Mesenchymal stem cell (in vitro differentiated cells and primary cell): Measurements from ENCODE around the gene MCM5.
A peak's percentile ranks its signal among the peaks of the same experiment; 100 is the strongest.

ENCODE experiments used
- DNase-seq: peaks from one replicate; pipeline ENCODE4 v3.0.0-alpha.2; 2013
- H2AFZ ChIP-seq: one replicate; pipeline ENCODE4 v1.6.1; 2013; ENCODE audit warnings: low read depth, mild to moderate bottlenecking, control low read depth, inconsistent platforms, low read length, moderate library complexity
- H2AK5ac ChIP-seq: 2 replicates; pipeline ENCODE4 v1.6.1; 2013; ENCODE audit warnings: low read length, moderate library complexity, mild to moderate bottlenecking, inconsistent platforms; ENCODE audit not compliant: severe bottlenecking
- H2BK120ac ChIP-seq: one replicate; pipeline ENCODE4 v1.6.1; 2013; ENCODE audit warnings: low read depth, mild to moderate bottlenecking, inconsistent platforms, low read length, moderate library complexity
- H2BK12ac ChIP-seq, 2 experiments: one replicate each; pipeline ENCODE4 v1.6.1; 2013; ENCODE audit warnings: inconsistent platforms in 2 of 2, low read length in 2 of 2, mild to moderate bottlenecking in 2 of 2, moderate library complexity in 2 of 2, control low read depth in 1 of 2
- H2BK15ac ChIP-seq: one replicate; pipeline ENCODE4 v1.6.1; 2013; ENCODE audit warnings: mild to moderate bottlenecking, low read depth, inconsistent platforms; ENCODE audit not compliant: poor library complexity, severe bottlenecking
- H2BK5ac ChIP-seq: 2 replicates; pipeline ENCODE4 v1.6.1; 2013; ENCODE audit warnings: low read depth, mild to moderate bottlenecking, low read length, control low read depth, inconsistent platforms; ENCODE audit not compliant: poor library complexity, severe bottlenecking
- H3K14ac ChIP-seq, 2 experiments: one replicate each; pipeline ENCODE4 v1.6.1; 2013; ENCODE audit warnings: inconsistent platforms in 2 of 2, low read length in 2 of 2, control low read depth in 1 of 2, mild to moderate bottlenecking in 1 of 2, moderate library complexity in 1 of 2
- H3K18ac ChIP-seq, 2 experiments: one replicate each; pipeline ENCODE4 v1.6.1; 2013; ENCODE audit warnings: inconsistent platforms in 2 of 2, low read length in 2 of 2, control low read depth in 1 of 2, low read depth in 1 of 2, mild to moderate bottlenecking in 1 of 2
- H3K23ac ChIP-seq, 2 experiments: one replicate each; pipeline ENCODE4 v1.6.1; 2013; ENCODE audit warnings: inconsistent platforms in 2 of 2, low read length in 2 of 2, mild to moderate bottlenecking in 2 of 2, moderate library complexity in 2 of 2, control low read depth in 1 of 2
- H3K27ac ChIP-seq: 2 replicates; pipeline ENCODE4 v1.5.1; 2013; ENCODE audit warnings: mild to moderate bottlenecking, moderate library complexity, low read length, control low read depth, inconsistent platforms; ENCODE audit not compliant: poor library complexity, severe bottlenecking
- H3K27me3 ChIP-seq, 2 experiments: 2 replicates each; pipeline versions ENCODE4 v1.6.1 to v1.7.0; 2013; ENCODE audit warnings: low read length in 2 of 2, mild to moderate bottlenecking in 2 of 2, moderate library complexity in 2 of 2, control low read depth in 1 of 2, inconsistent platforms in 1 of 2; ENCODE audit not compliant: control insufficient read depth in 1 of 2, insufficient read depth in 1 of 2
- H3K36me3 ChIP-seq, 2 experiments: 2 replicates each; pipeline versions ENCODE4 v1.6.1 to v1.7.0; 2013; ENCODE audit warnings: low read length in 2 of 2, control low read depth in 1 of 2, inconsistent platforms in 1 of 2, low read depth in 1 of 2, mild to moderate bottlenecking in 1 of 2; ENCODE audit not compliant: insufficient read depth in 2 of 2, control insufficient read depth in 1 of 2
- H3K4ac ChIP-seq, 2 experiments: one replicate each; pipeline ENCODE4 v1.6.1; 2013; ENCODE audit warnings: inconsistent platforms in 2 of 2, low read length in 2 of 2, mild to moderate bottlenecking in 2 of 2, moderate library complexity in 2 of 2, control low read depth in 1 of 2, low read depth in 1 of 2
- H3K4me1 ChIP-seq: 2 replicates; pipeline ENCODE4 v1.6.1; 2013; ENCODE audit warnings: low read depth, low read length, control low read depth; ENCODE audit not compliant: control insufficient read depth, insufficient read depth
- H3K4me2 ChIP-seq: 2 replicates; pipeline ENCODE4 v1.6.1; 2013; ENCODE audit warnings: low read length, mild to moderate bottlenecking, inconsistent platforms; ENCODE audit not compliant: poor library complexity, severe bottlenecking
- H3K4me3 ChIP-seq, 2 experiments: 2 replicates each; pipeline versions ENCODE4 v1.5.1 to v1.7.0; 2013; ENCODE audit warnings: low read length in 2 of 2, mild to moderate bottlenecking in 2 of 2, control low read depth in 1 of 2, low read depth in 1 of 2; ENCODE audit not compliant: insufficient read depth in 1 of 2
- H3K79me1 ChIP-seq: replicated peaks from 2 replicates; pipeline ENCODE4 v1.6.1; 2013; ENCODE audit warnings: mild to moderate bottlenecking, control low read depth, low read length, inconsistent platforms; ENCODE audit not compliant: poor library complexity, severe bottlenecking
- H3K9ac ChIP-seq: 2 replicates; pipeline ENCODE4 v1.7.0; 2013; ENCODE audit warnings: mild to moderate bottlenecking, low read length, moderate library complexity
- H3K9me3 ChIP-seq: 2 replicates; pipeline ENCODE4 v1.7.0; 2013; ENCODE audit warnings: mild to moderate bottlenecking, low read length; ENCODE audit not compliant: control insufficient read depth
- H4K8ac ChIP-seq: one replicate; pipeline ENCODE4 v1.6.1; 2013; ENCODE audit warnings: inconsistent platforms, mild to moderate bottlenecking, low read length, moderate library complexity
- H4K91ac ChIP-seq: one replicate; pipeline ENCODE4 v1.6.1; 2013; ENCODE audit warnings: mild to moderate bottlenecking, low read length, inconsistent platforms
- WGBS: methylation state at CpG from one replicate; pipeline ENCODE4 v1.1.7; 2013; ENCODE audit warnings: mixed read lengths; 5-methylcytosine and 5-hydroxymethylcytosine counted together

Gene MCM5

DNA sequence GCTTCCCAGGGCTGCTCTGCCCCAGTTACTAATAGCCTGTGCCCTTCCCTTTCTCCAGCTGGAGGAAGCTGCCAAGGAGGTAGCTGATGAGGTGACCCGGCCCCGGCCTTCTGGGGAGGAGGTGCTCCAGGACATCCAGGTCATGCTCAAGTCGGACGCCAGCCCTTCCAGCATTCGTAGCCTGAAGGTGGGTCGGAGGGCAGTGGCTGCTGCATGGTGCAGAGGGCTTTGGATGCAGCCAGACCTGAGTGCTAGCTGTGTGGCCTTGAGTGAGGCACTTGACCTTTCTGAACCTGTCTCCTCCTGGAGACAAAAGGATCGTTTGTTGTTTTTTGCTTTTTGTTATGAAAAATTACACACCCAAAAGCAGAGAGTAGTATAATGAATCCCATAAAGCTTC lies 3.4 kb downstream of the MCM5 start:
- WGBS: 83% methylated on average over 6 of the region's 7 CpGs
- Histone ChIP-seq H3K79me1 (peaks cover 26% of the 10 kb centered on the region), H3K27ac (no peak overlapping the region)

DNA sequence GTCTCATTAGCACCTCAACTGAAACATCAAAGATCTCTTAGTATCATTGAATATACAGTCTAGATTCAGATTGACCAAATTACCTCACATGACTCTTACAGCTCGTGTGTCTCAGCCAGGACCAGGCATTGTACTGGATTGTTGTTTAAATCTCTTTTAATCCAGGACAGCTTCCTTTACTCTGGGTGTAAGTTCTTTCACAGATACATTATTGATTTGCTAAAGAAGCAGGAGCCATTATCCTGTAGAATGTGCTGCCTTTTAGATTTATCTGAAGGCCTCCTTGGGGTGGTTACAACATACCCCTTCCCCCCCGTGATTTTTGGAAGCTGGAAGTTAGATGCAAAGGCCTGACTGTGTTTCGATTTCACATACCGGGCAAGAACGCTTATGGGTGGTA lies 4.2 kb downstream of the MCM5 start:
- no peak overlapping the region for H3K23ac ChIP-seq
- H3K9me3 ChIP-seq: no peaks in the 10 kb centered on the region
- no peak overlapping the region for H3K4me2 ChIP-seq
- H4K8ac ChIP-seq: no peak overlapping the region
- no peak overlapping the region for H3K27ac ChIP-seq
- peaks cover 35 to 46% of the 10 kb centered on the region in 2 experiments for H3K36me3 ChIP-seq
- H4K91ac ChIP-seq: no peak overlapping the region
- H2AFZ ChIP-seq: no peak overlapping the region
- no peak overlapping the region for H2AK5ac ChIP-seq
- 100% methylated on average over 1 of the region's 5 CpGs for WGBS
- no peak overlapping the region for H2BK5ac ChIP-seq
- no peak overlapping the region for H3K18ac ChIP-seq
- no peak overlapping the region for H3K9ac ChIP-seq
- peaks cover 26% of the 10 kb centered on the region for H3K79me1 ChIP-seq
- no peak for DNase-seq
- no peak overlapping the region for H3K14ac ChIP-seq
- no peaks in the 10 kb centered on the region for H3K27me3 ChIP-seq
- H2BK120ac ChIP-seq: no peak overlapping the region
- H2BK15ac ChIP-seq: no peak overlapping the region
- H3K4me1 ChIP-seq: peaks cover 11% of the 10 kb centered on the region
- H2BK12ac ChIP-seq: no peak overlapping the region
- H3K4ac ChIP-seq: no peak overlapping the region
- H3K4me3 ChIP-seq: no peak overlapping the region

More for the DNA sequence above, 3.4 kb downstream of the MCM5 start:
- no peak overlapping the region for H2BK15ac ChIP-seq
- no peak overlapping the region for H3K9ac ChIP-seq
- H3K23ac ChIP-seq: no peak overlapping the region
- H3K36me3 ChIP-seq: peaks cover 32 to 41% of the 10 kb centered on the region in 2 experiments
- H4K91ac ChIP-seq: no peak overlapping the region
- no peak overlapping the region for H3K4ac ChIP-seq
- peaks cover 11% of the 10 kb centered on the region for H3K4me1 ChIP-seq
- no peak overlapping the region for H3K18ac ChIP-seq
- no peak overlapping the region for H4K8ac ChIP-seq
- no peaks in the 10 kb centered on the region for H3K27me3 ChIP-seq
- no peak overlapping the region for H3K14ac ChIP-seq
- no peaks in the 10 kb centered on the region for H3K9me3 ChIP-seq
- no peak overlapping the region for H2AK5ac ChIP-seq
- H2BK5ac ChIP-seq: no peak overlapping the region
- no peak overlapping the region for H3K4me3 ChIP-seq
- H2BK12ac ChIP-seq: no peak overlapping the region
- DNase-seq: no peak
- H2AFZ ChIP-seq: no peak overlapping the region
- H2BK120ac ChIP-seq: no peak overlapping the region
- H3K4me2 ChIP-seq: no peak overlapping the region

GRCh38 chr22:35406443-35406842 lies 6.5 kb downstream of the MCM5 start:
- Histone ChIP-seq H3K4ac (no peak overlapping the region), H3K18ac (no peak overlapping the region), H3K4me1 (peaks cover 4% of the 10 kb centered on the region), H2AK5ac (no peak overlapping the region), H3K4me2 (no peak overlapping the region), H3K9ac (no peak overlapping the region), H2BK5ac (no peak overlapping the region), H3K23ac (no peak overlapping the region), H2AFZ (no peak overlapping the region), H3K79me1 (peaks cover 15% of the 10 kb centered on the region), H3K14ac (no peak overlapping the region), H3K36me3 (peaks cover 46 to 66% of the 10 kb centered on the region in 2 experiments), H2BK12ac (no peak overlapping the region), H3K9me3 (no peaks in the 10 kb centered on the region), H4K91ac (no peak overlapping the region), H2BK120ac (no peak overlapping the region), H3K27ac (no peak overlapping the region), H3K4me3 (no peak overlapping the region), H3K27me3 (no peaks in the 10 kb centered on the region), H2BK15ac (no peak overlapping the region), H4K8ac (no peak overlapping the region)
- WGBS: 98% methylated on average over 13 of the region's 13 CpGs
- DNase-seq: no peak

DNA sequence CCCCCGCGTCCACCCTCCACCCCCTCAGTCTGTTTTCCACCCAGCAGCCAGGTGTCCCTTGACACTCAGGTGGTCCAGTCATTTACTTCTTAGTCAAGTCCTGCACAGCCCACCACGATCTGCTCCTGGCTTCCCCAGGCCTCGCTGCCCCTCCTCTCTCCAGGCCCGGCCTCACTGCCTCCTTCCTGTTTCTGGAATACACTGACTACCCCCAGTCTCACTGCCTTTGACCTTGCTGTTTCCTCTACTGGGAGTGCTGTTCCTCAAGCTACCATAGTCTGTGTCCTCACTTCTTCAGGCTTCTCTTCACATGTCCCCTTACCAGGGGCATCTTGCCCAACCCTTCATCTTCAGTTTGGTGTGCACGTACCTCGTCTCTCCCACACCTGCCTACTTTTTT lies 7.4 kb downstream of the MCM5 start:
- no peak overlapping the region for H2AFZ ChIP-seq
- H3K4me1 ChIP-seq: peaks cover 4% of the 10 kb centered on the region
- no peak overlapping the region for H3K18ac ChIP-seq
- H3K23ac ChIP-seq: no peak overlapping the region
- H3K27ac ChIP-seq: no peak overlapping the region
- WGBS: 93% methylated on average over 7 of the region's 7 CpGs
- peaks cover 11% of the 10 kb centered on the region for H3K79me1 ChIP-seq
- H3K4me2 ChIP-seq: no peak overlapping the region
- H3K14ac ChIP-seq: no peak overlapping the region
- no peak overlapping the region for H3K4ac ChIP-seq
- H2AK5ac ChIP-seq: no peak overlapping the region
- H4K8ac ChIP-seq: no peak overlapping the region
- no peak overlapping the region for H2BK120ac ChIP-seq
- H3K27me3 ChIP-seq: no peaks in the 10 kb centered on the region
- no peaks in the 10 kb centered on the region for H3K9me3 ChIP-seq
- H2BK15ac ChIP-seq: no peak overlapping the region
- H3K4me3 ChIP-seq: no peak overlapping the region
- no peak overlapping the region for H2BK12ac ChIP-seq
- H3K9ac ChIP-seq: no peak overlapping the region
- DNase-seq: no peak
- H4K91ac ChIP-seq: peak overlapping the region; percentile 34
- H2BK5ac ChIP-seq: no peak overlapping the region
- peaks cover 50 to 75% of the 10 kb centered on the region in 2 experiments for H3K36me3 ChIP-seq
